ENCODE measurements around the gene RBBP8.

RBBP8 gene

DNA sequence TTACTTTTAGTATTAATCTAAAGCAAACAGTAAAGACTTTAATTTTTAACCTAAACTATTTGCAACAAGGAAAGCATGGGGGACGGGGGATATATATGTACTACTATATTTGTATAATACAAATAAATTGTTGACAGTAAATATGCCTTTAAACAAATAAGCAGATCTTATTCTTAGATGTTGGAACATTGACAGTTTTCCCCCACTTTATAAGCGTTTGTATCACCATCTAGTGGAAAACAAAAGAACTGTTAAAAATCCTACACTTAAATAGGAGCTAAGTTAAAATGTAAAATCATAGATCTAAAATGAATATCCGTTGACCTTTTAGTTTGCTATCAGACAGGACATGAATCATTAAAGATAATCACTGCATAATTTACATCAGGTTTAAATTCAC lies 50.0 kb downstream of the RBBP8 start:
- no peaks in the 10 kb centered on the region for H3K27me3 ChIP-seq (replicated peaks in 2 of 5; ENCODE audit: control insufficient read depth in 4 of 5, insufficient read depth in 5 of 5, low read length in 4 of 5)
- H3K36me3 ChIP-seq (ENCODE audit: control insufficient read depth in 4 of 4, insufficient read depth in 4 of 4, low read length in 3 of 4): peaks cover 5 to 52% (median 16%) of the 10 kb centered on the region in 4 experiments
- no peaks in the 10 kb centered on the region for H3K9me3 ChIP-seq (ENCODE audit: control extremely low read depth in 1 of 5, control insufficient read depth in 4 of 5, insufficient read depth in 2 of 5, low read depth in 1 of 5, low read length in 4 of 5)
- no peak overlapping the region for H3K4me3 ChIP-seq (ENCODE audit: control insufficient read depth in 1 of 7, extremely low read depth in 1 of 7, insufficient read depth in 4 of 7, low read depth in 2 of 7, low read length in 6 of 7)
- WGBS (ENCODE audit: insufficient coverage): no CpG with 5 or more reads among the region's 3 CpGs
- H3K4me1 ChIP-seq (ENCODE audit: control extremely low read depth in 1 of 4, control insufficient read depth in 4 of 4, insufficient read depth in 4 of 4, low read length in 3 of 4): peaks cover 0 to 2% (median under 1%) of the 10 kb centered on the region in 4 experiments
- H3K27ac ChIP-seq (ENCODE audit: insufficient read depth in 1 of 2, low read depth in 1 of 2, low read length in 2 of 2, poor library complexity in 1 of 2, severe bottlenecking in 2 of 2): no peak overlapping the region
- DNase-seq: peak; percentile 42 to 68 (median 64)
- CTCF ChIA-PET: interaction anchor here (0.6 to 5.3 kb wide), 21 partner anchors 8 to 188 kb away, joined by 3 to 64 read pairs (median 3); partner anchors contain the start of gene RBBP8
- POLR2A ChIA-PET: no interaction called here

- ChIA-PET POLR2A (no interaction called here), CTCF (interaction anchor here (0.6 to 4.0 kb wide), 5 partner anchors 19 to 443 kb away, joined by 3 to 37 read pairs (median 3); no protein-coding TSS in a partner anchor)
- Histone ChIP-seq H3K27me3 (replicated peaks in 2 of 5; ENCODE audit: control insufficient read depth in 4 of 5, insufficient read depth in 5 of 5, low read length in 4 of 5) (no peaks in the 10 kb centered on the region), H3K9me3 (ENCODE audit: control extremely low read depth in 1 of 5, control insufficient read depth in 4 of 5, insufficient read depth in 2 of 5, low read depth in 1 of 5, low read length in 4 of 5) (no peaks in the 10 kb centered on the region), H3K27ac (ENCODE audit: insufficient read depth in 1 of 2, low read depth in 1 of 2, low read length in 2 of 2, poor library complexity in 1 of 2, severe bottlenecking in 2 of 2) (no peak overlapping the region), H3K4me3 (ENCODE audit: control insufficient read depth in 1 of 7, extremely low read depth in 1 of 7, insufficient read depth in 4 of 7, low read depth in 2 of 7, low read length in 6 of 7) (no peak overlapping the region), H3K36me3 (ENCODE audit: control insufficient read depth in 4 of 4, insufficient read depth in 4 of 4, low read length in 3 of 4) (peaks cover 5 to 53% (median 22%) of the 10 kb centered on the region in 4 experiments), H3K4me1 (ENCODE audit: control extremely low read depth in 1 of 4, control insufficient read depth in 4 of 4, insufficient read depth in 4 of 4, low read length in 3 of 4) (peaks cover 0 to 2% (median 0%) of the 10 kb centered on the region in 4 experiments)
- WGBS (ENCODE audit: insufficient coverage): 95% methylated on average over 2 of the region's 2 CpGs
- DNase-seq: no peak
These were observed 52.1 kb downstream of the RBBP8 start for GRCh38 chr18:22985250-22985649.

DNA sequence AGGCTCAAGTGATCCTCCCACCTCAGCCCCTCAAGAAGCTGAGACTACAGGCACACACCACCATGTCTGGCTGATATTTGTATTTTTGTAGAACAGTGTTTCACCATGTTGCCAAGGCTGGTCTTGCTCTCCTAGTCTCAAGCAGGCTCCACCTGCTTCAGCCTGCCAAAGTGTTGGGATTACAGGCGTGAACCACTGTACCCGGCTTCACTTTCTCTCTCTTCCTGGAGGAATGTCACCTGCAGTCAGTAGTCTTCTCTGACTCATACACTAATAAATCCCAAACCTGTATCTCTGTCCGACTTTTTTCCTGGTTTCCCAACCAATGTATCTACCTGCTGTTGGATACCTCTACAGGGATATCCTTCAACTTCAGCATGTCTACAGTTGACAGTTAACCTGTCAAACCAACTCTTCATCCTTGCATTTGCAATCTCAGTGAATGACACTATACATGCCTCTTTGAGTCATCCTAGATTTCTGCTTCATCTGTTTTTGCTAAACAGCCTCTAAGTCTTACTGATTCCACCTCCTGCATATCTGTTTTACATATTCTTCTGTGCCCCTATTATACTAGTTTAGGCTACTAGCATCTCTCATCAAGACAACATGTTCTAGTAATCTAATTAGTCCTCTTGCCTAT lies 54.5 kb downstream of the RBBP8 start:
- Histone ChIP-seq H3K36me3 (ENCODE audit: control insufficient read depth in 4 of 4, insufficient read depth in 4 of 4, low read length in 3 of 4) (peaks cover 12 to 57% (median 29%) of the 10 kb centered on the region in 4 experiments), H3K4me3 (ENCODE audit: control insufficient read depth in 1 of 7, extremely low read depth in 1 of 7, insufficient read depth in 4 of 7, low read depth in 2 of 7, low read length in 6 of 7) (no peak overlapping the region), H3K4me1 (ENCODE audit: control extremely low read depth in 1 of 4, control insufficient read depth in 4 of 4, insufficient read depth in 4 of 4, low read length in 3 of 4) (peaks cover 0 to 2% (median 0%) of the 10 kb centered on the region in 4 experiments), H3K27ac (ENCODE audit: insufficient read depth in 1 of 2, low read depth in 1 of 2, low read length in 2 of 2, poor library complexity in 1 of 2, severe bottlenecking in 2 of 2) (no peak overlapping the region), H3K9me3 (ENCODE audit: control extremely low read depth in 1 of 5, control insufficient read depth in 4 of 5, insufficient read depth in 2 of 5, low read depth in 1 of 5, low read length in 4 of 5) (no peaks in the 10 kb centered on the region), H3K27me3 (replicated peaks in 2 of 5; ENCODE audit: control insufficient read depth in 4 of 5, insufficient read depth in 5 of 5, low read length in 4 of 5) (no peaks in the 10 kb centered on the region)
- WGBS (ENCODE audit: insufficient coverage): 100% methylated on average over 3 of the region's 3 CpGs
- ChIA-PET CTCF (interaction anchor here (2.4 kb wide), 1 partner anchor 57 kb away, joined by 8 read pairs; no protein-coding TSS in a partner anchor), POLR2A (no interaction called here)
- no peak for DNase-seq

DNA sequence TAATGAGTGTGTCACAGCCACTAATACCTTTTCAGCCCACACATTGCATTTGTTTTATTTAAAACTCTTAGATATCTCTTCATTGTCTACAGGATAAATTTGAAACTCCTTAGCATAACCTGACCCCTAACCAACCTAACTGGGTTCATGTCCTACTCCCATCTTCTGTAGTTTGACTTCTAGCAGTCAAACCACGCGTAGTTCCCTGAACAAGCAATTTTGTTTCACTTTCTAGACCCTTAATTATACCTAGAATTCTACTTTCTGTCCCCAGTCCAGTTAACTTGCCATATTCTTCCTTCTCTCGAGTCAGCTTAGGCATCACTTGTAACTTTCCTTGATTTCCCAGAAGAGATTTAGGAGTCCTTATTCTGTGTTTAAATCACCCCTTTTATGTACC lies 55.1 kb downstream of the RBBP8 start:
- ChIA-PET POLR2A (no interaction called here), CTCF (interaction anchor here (1.4 kb wide), 1 partner anchor 57 kb away, joined by 4 read pairs; no protein-coding TSS in a partner anchor)
- no peak for DNase-seq
- no peak overlapping the region for H3K4me3 ChIP-seq (ENCODE audit: control insufficient read depth in 1 of 7, extremely low read depth in 1 of 7, insufficient read depth in 4 of 7, low read depth in 2 of 7, low read length in 6 of 7)
- 100% methylated on average over 2 of the region's 3 CpGs for WGBS (ENCODE audit: insufficient coverage)
- peaks cover 0 to 2% (median 0%) of the 10 kb centered on the region in 4 experiments for H3K4me1 ChIP-seq (ENCODE audit: control extremely low read depth in 1 of 4, control insufficient read depth in 4 of 4, insufficient read depth in 4 of 4, low read length in 3 of 4)
- no peaks in the 10 kb centered on the region for H3K27me3 ChIP-seq (replicated peaks in 2 of 5; ENCODE audit: control insufficient read depth in 4 of 5, insufficient read depth in 5 of 5, low read length in 4 of 5)
- no peak overlapping the region for H3K27ac ChIP-seq (ENCODE audit: insufficient read depth in 1 of 2, low read depth in 1 of 2, low read length in 2 of 2, poor library complexity in 1 of 2, severe bottlenecking in 2 of 2)
- peaks cover 12 to 58% (median 29%) of the 10 kb centered on the region in 4 experiments for H3K36me3 ChIP-seq (ENCODE audit: control insufficient read depth in 4 of 4, insufficient read depth in 4 of 4, low read length in 3 of 4)
- no peaks in the 10 kb centered on the region for H3K9me3 ChIP-seq (ENCODE audit: control extremely low read depth in 1 of 5, control insufficient read depth in 4 of 5, insufficient read depth in 2 of 5, low read depth in 1 of 5, low read length in 4 of 5)

DNA sequence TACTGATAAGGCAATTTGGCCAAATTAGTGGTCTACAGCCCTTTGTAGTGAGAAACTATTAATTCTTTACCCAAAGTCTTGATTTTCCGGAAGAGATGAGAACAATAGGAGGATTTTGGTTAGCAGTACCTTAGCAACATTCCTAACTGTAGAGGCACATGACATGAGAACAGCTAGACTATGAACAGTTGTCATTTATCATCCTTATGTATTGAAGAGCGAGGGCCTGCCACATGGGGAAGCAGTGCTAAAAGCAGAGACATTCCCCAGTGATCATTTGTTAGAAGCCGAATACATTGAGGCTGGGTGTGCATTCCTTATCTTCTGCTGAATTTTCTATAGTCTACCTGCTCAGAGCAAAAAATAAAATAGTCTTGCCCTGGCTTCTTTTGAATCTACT lies 65.2 kb downstream of the RBBP8 start:
- no peaks in the 10 kb centered on the region for H3K4me1 ChIP-seq (ENCODE audit: control extremely low read depth in 1 of 4, control insufficient read depth in 4 of 4, insufficient read depth in 4 of 4, low read length in 3 of 4)
- H3K27me3 ChIP-seq (replicated peaks in 2 of 5; ENCODE audit: control insufficient read depth in 4 of 5, insufficient read depth in 5 of 5, low read length in 4 of 5): no peaks in the 10 kb centered on the region
- no peak overlapping the region for H3K4me3 ChIP-seq (ENCODE audit: control insufficient read depth in 1 of 7, extremely low read depth in 1 of 7, insufficient read depth in 4 of 7, low read depth in 2 of 7, low read length in 6 of 7)
- POLR2A ChIA-PET: no interaction called here
- no peaks in the 10 kb centered on the region for H3K9me3 ChIP-seq (ENCODE audit: control extremely low read depth in 1 of 5, control insufficient read depth in 4 of 5, insufficient read depth in 2 of 5, low read depth in 1 of 5, low read length in 4 of 5)
- CTCF ChIA-PET: interaction anchor here (2.2 kb wide), 1 partner anchor 11 kb away, joined by 5 read pairs; no protein-coding TSS in a partner anchor
- H3K36me3 ChIP-seq (ENCODE audit: control insufficient read depth in 4 of 4, insufficient read depth in 4 of 4, low read length in 3 of 4): peaks cover 4 to 43% (median 27%) of the 10 kb centered on the region in 4 experiments
- DNase-seq: no peak
- WGBS (ENCODE audit: insufficient coverage): 94% methylated on average over 2 of the region's 3 CpGs
- H3K27ac ChIP-seq (ENCODE audit: insufficient read depth in 1 of 2, low read depth in 1 of 2, low read length in 2 of 2, poor library complexity in 1 of 2, severe bottlenecking in 2 of 2): no peak overlapping the region

DNA sequence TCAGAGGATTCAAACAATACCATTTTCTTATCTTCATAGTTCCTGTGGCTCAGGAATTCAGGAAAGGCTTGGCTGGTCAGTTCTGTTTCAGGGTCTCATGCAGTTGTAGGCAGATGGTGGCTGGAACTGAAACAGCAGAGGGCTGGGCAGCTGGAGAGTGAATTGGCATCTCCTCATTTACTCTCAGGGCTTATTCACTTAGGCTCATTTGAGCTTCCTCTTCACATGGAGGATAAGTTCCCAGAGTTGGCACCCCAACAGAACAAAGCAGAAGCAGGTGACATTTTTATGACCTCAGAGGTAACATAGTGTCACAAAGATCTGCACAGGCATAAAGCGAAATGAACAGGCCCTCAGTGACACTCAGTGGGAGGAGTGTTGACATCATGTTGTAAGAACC lies 66.1 kb downstream of the RBBP8 start:
- CTCF ChIA-PET: no interaction called here
- Histone ChIP-seq H3K9me3 (ENCODE audit: control extremely low read depth in 1 of 5, control insufficient read depth in 4 of 5, insufficient read depth in 2 of 5, low read depth in 1 of 5, low read length in 4 of 5) (no peaks in the 10 kb centered on the region), H3K4me1 (ENCODE audit: control extremely low read depth in 1 of 4, control insufficient read depth in 4 of 4, insufficient read depth in 4 of 4, low read length in 3 of 4) (no peaks in the 10 kb centered on the region), H3K27me3 (replicated peaks in 2 of 5; ENCODE audit: control insufficient read depth in 4 of 5, insufficient read depth in 5 of 5, low read length in 4 of 5) (no peaks in the 10 kb centered on the region), H3K36me3 (ENCODE audit: control insufficient read depth in 4 of 4, insufficient read depth in 4 of 4, low read length in 3 of 4) (peaks cover 6 to 42% (median 25%) of the 10 kb centered on the region in 4 experiments), H3K4me3 (ENCODE audit: control insufficient read depth in 1 of 7, extremely low read depth in 1 of 7, insufficient read depth in 4 of 7, low read depth in 2 of 7, low read length in 6 of 7) (no peak overlapping the region), H3K27ac (ENCODE audit: insufficient read depth in 1 of 2, low read depth in 1 of 2, low read length in 2 of 2, poor library complexity in 1 of 2, severe bottlenecking in 2 of 2) (no peak overlapping the region)
- no peak for DNase-seq
- WGBS (ENCODE audit: insufficient coverage): 100% methylated on average over 1 of the region's 1 CpG
- POLR2A ChIA-PET: no interaction called here

GRCh38 chr18:22999647-23000046 lies 66.5 kb downstream of the RBBP8 start:
- no peak for DNase-seq
- H3K27ac ChIP-seq (ENCODE audit: insufficient read depth in 1 of 2, low read depth in 1 of 2, low read length in 2 of 2, poor library complexity in 1 of 2, severe bottlenecking in 2 of 2): no peak overlapping the region
- H3K4me1 ChIP-seq (ENCODE audit: control extremely low read depth in 1 of 4, control insufficient read depth in 4 of 4, insufficient read depth in 4 of 4, low read length in 3 of 4): no peaks in the 10 kb centered on the region
- peaks cover 8 to 45% (median 29%) of the 10 kb centered on the region in 4 experiments for H3K36me3 ChIP-seq (ENCODE audit: control insufficient read depth in 4 of 4, insufficient read depth in 4 of 4, low read length in 3 of 4)
- no peaks in the 10 kb centered on the region for H3K9me3 ChIP-seq (ENCODE audit: control extremely low read depth in 1 of 5, control insufficient read depth in 4 of 5, insufficient read depth in 2 of 5, low read depth in 1 of 5, low read length in 4 of 5)
- no peaks in the 10 kb centered on the region for H3K27me3 ChIP-seq (replicated peaks in 2 of 5; ENCODE audit: control insufficient read depth in 4 of 5, insufficient read depth in 5 of 5, low read length in 4 of 5)
- CTCF ChIA-PET: no interaction called here
- WGBS (ENCODE audit: insufficient coverage): no CpG with 5 or more reads among the region's 2 CpGs
- POLR2A ChIA-PET: no interaction called here
- no peak overlapping the region for H3K4me3 ChIP-seq (ENCODE audit: control insufficient read depth in 1 of 7, extremely low read depth in 1 of 7, insufficient read depth in 4 of 7, low read depth in 2 of 7, low read length in 6 of 7)
